GM19438 (cell line): ENCODE measurements around the gene RAI14.

ENCODE experiments used
- ATAC-seq: cut with Tn5 transposase; IDR thresholded peaks from one replicate; pipeline ENCODE4 v1.9.1; 2021; ENCODE audit warnings: low read depth; ENCODE audit not compliant: unreplicated experiment

RAI14 gene

DNA sequence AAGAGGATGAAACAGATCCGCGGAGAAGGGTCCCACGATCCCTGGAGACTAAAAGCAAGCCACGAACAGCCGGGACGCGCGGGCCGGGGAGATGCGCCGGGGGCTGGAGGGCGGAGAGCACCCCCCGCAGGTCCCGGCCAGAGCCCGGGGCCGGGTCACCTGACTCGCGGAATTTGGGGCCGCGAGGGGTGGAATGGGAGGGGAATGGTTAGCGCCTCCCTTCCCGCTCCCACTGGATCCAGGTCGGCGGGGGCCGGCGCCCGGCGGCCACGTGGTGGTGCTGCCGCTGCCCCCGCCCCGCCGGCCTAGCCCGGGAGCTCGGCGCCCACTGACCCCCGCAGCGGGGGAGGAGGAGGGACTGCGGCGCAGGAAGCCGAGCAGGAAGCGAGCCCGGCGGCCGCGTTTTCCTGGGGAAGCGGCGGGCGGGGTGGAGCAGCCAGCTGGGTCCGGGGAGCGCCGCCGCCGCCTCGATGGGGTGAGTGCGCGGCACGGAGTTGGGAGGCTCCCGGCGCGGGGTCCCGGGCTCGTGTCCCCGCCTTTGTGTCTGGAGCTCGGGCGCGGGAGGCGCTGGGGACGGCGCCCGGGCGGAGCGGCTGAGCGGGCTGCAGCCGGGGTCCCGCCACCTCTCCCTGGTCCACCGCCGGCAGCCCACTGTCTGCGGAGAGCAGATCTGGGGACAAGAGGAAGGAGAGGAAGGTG, at the start of gene RAI14:
TSS of gene RAI14 (plus strand) at position 328 of the 699 bp plus-strand sequence. CDS start 30,592 bp downstream, outside the sequence.
- ATAC-seq: no peak

DNA sequence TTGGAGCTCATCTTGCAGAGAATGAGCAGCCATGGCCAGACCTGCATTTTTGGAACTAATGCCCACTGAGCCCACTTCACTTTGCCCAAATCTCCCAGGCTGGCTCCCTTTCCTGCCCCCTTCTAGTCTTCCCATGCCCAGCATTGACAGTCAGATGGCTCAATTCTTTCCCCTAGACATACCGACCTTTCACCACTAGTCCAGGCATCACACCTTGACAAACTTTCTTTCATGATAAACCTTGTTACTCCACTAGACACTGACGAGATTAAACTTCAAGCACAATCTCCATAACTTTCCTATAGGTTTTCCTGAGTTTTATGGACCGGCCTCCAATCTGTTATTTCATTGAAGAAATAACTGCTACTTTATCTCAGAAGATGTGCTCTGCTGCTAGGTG, 47.8 kb upstream of the RAI14 start:
- ATAC-seq: no peak

DNA sequence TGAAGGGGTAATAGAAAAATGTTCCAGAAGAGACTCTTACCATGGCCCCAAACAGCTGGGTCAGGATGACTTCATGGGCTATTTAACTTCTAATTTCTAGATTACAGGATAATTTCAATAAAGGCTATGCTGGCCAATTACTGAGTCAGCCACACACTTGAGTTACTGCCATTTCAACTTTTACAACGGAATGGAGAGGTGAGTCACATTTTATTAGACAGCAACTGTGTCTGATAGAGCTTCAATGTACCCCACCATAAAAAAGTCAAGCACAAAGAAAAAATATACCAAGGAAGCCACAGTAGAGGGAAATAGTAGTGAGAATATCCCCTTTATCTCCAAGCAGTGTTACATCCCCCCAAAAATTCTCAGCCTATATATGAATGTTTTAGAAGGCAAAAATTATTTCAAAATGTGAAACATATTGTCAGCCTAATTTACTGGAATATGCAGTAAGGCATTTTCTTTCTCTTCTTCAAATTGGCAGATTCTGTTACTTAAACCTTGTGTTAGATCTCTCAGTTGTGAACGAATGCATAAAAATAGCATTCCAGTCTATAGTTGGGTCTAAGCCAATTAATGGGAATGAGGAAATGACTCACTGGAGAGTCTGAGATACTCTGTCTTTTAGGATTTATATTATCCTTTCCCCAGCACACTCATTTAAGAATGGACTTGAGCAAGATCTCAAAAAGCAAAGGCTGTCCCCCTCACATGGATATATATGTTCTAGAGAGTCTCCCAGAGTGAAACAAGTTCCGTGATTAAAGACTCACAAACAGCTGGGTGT, 47.1 kb upstream of the RAI14 start:
- no peak for ATAC-seq

DNA sequence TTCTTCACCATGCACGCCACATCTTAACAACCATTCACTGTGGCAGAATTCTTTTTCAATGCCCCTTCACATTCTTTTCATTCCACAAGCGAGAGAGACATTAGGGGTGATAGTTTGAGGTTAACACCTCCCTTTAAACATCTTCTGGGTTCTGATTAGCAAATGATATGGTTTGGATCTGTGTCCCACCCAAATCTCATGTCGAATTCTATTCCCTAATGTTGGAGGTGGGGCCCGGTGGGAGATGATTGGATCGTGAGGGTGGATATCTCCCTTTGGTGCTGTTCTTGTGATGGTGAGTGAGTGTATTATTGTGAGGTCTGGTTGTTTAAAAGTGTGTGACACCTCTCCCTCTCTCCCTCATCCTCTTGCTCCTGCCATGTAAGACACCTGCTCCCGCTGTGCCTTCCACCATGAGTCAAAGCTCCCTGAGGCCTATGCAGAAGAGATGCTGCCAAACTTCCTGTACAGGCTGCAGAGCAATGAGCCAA, 46.1 kb upstream of the RAI14 start:
- ATAC-seq: no peak

DNA sequence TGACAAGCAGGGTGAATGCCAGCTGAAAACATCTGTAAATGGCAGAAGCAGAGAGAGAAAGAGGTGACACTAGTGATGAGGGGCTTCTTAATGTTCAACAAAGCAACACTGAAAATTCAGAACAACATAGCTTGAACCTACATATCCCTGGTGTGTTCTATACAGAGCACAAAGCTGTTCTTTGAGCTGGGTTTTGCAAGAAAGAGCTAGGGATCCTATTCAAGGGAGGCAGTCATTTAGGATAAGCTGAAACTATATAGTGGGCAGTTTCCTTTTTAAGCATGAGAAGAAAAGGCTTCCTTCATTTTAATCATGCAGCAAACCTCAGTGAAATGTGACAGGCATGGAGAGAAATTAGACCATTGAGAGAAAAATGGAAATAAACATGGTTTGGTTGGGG, 45.6 kb upstream of the RAI14 start:
- ATAC-seq: no peak

DNA sequence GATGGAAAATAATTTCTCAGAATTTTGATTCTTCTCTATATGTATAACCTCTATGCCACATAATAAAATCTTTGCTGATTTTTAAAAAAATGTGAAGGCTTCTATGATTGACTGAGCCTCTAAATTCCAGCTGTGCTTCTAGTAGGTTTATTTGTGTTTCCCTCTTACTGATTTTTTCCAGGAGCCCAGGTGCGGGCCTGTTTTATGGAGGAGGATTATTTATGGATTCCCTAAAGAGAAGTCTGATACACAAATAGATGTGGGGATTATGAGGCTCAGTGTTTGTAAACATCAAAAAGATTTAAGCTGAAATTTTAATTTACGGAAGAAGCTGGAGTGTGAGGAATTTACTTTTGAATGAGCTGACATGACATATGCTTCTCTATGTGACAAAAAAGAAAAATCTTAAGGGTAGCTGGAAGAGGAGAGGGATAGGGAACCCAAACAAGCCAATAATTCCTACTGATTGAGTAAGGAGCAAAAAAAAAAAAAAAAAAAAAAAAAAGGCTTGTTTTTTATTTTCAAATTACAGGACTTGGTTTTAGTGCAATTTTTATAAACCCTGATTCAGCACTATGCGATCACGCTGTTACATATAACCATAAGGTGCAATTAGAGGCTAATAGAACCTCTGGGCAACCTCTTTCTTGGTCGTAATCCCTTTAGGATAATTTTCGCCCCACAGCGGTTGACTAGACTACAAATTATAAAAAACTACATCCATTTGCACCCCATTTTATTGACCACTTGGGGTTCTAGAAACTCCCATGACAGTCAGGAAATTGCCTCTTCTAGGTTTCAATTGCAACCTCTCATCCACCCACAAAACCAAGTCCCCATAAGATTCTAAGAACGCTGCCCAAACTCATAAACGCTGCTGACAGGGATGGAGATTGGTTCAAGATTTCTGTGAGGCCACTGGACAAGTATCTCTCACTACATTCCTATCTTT, 44.4 kb upstream of the RAI14 start:
- ATAC-seq: no peak

DNA sequence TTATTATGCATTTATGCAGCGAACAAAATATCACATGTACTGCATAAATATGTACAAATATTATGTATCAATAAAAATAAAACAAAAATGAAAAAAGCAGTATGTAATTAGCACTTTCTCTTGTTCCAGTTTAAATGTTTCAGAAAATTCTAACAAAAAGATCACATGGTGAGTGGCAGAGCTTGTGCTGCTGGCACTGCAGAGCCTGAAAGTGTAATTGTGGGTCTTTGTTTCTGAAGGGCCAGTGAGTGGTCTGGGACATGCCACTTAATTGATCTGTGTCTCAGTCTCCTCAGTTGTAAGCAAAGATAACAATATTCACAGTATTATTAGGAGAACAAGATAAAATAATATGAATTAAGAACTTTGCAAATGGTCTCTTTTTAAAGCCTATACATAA, 39.5 kb upstream of the RAI14 start:
- no peak for ATAC-seq

DNA sequence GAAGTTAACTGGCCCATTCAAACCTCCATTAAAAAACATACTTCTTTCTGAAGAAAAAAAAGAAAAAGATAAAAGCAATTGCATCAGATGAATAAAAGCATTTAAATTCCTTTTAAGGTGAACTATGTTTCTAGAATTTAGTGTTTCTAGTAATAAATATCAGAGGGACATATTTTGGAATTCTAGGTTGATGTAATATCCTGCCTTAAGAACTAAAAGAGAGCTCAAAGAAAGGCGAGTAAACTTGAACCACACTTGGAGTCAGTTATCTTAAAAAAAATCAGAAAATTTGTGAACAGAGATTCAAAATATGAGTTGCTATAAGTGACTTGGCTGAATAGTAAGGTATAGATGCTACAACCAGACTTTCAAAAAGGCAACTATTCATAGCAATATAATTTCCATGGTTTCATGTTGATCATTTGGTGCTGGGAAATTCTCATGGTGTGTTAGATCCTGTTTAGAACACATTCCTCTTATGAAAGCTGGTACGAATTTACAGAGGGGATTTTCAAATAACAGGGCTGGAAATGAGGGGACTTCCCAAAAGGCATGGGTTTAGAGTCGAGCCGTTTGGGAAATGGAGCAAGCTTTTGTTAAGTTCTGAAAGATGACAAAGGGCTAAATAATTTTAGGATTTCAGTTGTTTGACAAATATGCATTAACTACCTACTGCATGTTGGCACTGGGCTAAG, 37.6 kb upstream of the RAI14 start:
- ATAC-seq: no peak

DNA sequence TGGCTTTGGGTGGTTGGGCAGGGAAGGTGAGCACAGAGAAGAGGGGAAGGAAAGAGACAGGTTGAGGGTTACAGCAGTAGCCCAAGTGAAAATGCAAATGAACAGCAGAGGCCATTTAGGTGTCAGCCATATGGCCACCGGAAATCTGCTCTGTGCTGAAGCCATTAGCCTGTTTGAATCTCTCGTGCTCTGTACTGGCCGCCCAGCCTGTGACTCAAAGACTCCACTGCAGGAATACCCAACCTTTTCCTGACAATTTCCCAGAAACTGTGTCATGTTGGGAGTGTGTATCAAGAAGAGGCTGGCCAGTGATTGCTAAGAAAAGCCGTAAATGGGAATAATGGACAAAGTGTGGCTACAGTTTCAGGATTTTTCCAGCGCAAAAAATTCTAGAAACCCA, 35.9 kb upstream of the RAI14 start:
- ATAC-seq: no peak

DNA sequence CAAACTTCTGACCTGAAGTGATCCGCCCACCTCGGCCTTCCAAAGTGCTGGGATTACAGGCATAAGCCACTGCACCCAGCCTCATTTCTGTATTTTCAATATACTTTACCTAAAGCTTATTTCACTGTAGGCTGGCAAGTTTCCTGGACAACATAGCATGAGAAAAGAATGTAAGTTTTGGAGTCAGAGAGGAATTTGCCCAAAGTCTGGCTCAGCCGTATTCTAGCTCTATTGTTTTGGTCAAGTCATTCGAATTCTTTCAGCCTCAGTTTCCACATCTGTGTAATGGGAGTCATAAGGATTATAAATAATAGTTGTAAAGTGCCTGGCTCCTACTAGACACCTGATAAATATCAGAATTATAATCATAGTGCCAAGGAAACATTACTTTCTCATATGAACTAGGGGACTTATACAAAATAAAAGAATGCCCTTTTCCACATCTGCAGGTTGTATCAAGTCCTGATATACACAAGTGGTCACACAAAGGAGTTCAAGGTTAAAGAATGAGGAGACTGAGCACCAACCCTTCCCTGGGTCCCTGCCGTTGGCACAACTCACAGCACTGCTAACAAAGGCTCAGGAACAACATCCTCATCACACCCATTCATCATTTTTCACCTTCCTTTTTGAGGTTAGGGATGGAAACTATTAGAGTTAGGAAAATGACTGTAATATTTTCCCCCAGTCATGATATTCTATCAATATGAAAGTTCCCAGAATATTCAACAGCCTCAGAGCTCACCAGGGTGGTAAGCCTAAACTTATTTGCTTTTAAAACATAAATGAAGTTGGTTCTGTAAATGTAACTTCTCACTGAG, 34.6 kb upstream of the RAI14 start:
- ATAC-seq: no peak

DNA sequence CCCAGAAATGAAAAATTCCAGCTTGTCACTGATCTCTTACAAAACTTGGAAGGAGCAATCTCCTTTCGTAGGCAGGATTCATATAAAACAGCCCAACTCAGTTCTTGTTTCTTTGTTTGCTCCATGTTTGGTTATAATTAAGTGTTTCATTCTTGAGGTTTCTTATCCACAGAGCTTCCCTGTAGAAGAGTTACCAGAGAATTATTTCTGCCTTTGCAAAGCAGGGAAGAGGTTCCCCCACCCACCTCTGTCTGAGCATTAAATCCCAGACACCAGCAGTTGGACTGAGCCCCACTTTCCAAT, 34.1 kb upstream of the RAI14 start:
- ATAC-seq: no peak

DNA sequence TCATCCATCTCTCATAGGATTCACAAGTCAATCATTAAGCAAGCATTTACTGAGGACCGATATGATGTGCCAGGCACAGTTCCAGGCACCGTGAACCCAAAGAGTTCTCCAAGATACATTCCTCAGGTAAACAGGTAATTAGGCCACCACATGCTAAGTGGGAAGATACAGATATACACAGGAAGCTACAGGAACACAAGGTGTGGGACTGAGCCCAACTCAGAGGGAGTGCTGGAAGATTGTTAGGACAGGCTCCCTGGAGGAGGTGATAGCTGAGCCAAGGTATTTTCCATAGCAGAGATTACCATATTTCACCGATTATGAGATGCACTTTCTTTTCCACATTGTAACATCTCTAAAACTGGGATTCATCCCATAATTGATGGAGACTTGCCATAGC, 31.4 kb upstream of the RAI14 start:
- ATAC-seq: no peak

DNA sequence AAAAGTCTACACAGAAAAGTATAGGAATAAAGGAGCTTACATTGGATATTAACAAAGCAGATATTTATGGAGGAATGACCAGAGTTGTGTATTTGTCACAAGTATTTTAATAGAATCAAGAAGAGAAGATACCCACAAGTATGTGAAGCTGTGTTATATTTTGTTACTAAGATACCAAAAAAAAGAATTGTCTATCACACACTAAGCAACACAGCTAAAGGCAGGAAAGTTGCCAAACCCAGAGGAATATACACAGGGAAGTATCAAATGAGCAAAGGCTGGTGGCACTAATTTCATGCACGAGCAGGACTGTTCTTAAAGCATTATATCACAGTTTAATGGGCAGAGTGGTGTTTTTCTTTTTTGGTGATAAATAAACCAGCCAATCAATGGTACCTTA, 30.9 kb upstream of the RAI14 start:
- no peak for ATAC-seq

DNA sequence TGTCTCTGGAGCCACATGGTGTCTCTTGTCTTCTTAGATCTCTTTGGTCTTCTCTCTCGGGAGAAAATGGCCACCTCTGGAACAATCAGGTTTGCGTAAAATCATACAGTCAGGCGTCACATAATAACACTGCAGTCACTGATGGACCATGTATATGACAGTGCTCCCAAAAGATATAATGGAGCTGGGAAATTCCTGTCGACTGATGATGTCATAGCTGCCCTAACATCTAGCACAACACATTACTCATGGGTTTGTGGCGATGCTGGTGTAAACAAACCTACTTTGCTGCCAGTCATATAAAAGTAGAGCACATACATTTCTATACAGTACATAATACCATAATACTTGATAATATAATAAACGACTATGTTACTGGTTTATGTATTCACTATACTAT, 30.1 kb upstream of the RAI14 start:
- no peak for ATAC-seq

DNA sequence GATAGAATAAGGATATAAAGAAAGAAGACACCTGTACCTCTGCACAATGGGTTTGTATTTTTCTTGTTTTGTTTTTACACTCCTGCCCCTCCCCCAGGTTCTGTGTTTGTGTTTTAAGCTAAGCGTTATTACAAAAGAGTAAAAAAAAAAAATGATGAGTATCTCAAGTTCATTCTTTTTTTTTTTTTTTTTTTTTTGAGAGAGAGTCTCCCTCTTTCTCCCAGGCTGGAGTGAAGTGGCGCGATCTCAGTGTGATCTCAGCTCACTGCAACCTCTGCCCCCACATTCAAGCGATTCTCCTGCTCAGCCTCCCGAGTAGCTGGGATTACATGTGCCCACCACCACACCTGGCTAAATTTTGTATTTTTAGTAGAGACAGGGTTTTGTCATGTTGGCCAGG, 29.4 kb upstream of the RAI14 start:
- no peak for ATAC-seq

DNA sequence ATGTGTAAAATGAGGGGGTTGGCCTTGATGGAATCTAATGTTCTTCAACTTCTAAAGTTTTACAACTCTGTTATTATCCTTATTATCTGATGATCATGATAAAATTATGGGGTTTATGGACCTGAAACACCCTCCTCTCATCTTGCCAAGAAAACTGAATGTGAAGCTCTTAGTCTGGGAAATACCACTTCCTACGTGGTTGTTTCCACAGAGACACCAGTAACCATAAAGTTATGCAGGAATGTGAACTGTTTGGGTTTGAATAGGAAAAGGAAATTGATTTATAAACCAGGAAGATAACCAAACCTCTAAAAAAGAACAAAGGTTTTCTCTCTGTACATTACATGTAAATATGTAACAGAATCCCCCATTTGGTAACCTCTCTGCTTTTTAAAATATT, 28.3 kb upstream of the RAI14 start:
- ATAC-seq: no peak

DNA sequence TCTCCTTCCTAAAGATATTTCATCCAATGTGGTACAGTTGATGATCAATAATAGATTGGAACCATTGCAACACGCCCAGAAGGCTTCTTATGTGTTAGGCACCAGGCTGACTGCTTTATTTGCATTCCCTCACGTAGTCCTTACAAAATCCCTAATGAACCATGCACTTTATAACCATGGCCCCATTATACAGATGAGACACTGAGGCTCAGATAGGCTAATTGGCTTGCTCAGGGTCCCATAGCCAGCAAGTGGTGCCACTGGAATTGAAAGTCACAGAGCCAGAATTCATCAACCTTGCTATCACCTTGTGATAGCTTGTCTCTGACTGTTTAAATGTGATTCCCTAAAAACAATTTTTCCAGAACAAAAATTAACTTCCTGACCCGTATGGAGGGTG, 27.8 kb upstream of the RAI14 start:
- ATAC-seq: no peak

DNA sequence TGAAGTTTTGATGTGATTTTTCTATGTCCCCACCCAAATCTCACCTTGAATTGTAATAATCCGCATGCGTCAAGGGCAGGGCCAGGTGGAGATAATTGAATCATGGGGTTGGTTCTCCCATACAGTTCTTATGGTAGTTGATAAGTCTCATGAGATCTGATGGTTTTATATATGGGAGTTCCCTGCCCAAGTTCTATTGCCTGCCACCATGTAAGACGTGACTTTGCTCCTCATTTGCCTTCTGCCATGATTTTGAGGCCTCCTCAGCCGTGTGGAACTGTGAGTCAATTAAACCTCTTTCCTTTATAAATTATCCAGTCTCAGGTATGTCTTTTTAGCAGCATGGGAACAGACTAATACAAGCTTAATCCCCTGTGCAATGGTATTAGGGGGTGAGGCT, 25.5 kb upstream of the RAI14 start:
- no peak for ATAC-seq

DNA sequence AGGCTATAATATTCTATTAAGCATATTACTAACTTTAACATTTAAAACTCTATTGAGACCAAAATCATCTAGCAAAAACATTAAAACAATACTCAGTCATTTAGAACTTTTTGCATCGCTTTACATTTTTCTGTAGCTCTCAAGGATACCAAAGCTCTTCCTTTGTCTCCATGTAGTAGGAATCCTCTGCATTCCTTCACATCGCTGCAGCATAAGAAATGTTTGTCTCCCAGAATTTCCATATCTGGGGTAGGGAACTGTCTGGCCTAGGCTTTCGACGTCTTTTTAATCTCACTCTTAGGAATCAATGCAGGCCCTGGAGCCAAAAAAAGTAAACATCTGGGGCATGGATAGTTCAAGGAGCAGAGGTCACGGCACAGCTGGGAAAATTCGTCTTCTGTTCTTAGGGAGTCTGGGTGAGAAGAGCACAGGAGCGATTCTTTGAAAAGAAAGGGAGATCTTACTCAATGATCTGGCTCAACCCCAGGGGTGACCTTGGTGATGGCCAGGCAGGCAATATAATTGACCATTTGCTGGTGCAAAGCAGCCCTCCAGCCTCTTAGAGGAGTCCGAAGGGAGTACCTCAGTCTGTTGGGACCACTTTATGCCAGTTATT, 23.2 kb upstream of the RAI14 start:
- no peak for ATAC-seq
